Stimulated activated CD4-positive, alpha-beta T cell treated with anti-CD3 and anti-CD28 coated beads, Interleukin-15, amount 100 ng/mL, for 48 hours (primary cell): ENCODE measurements around the gene EGLN2.
"Not testable (repeated sequence)": the region's sequence is repeated elsewhere in the genome, so short reads cannot be mapped to it uniquely, and the experiment has no call there.

Experiments
- DNase-seq, 2 donors: peaks; one replicate each; pipeline ENCODE4 v3.0.0-alpha.2; 2020; ENCODE audit warnings: low read depth in 2 of 2

Gene EGLN2

GRCh38 chr19:40802300-40803169, 3.5 kb downstream of the EGLN2 start:
- no peak for DNase-seq

- no peak for DNase-seq
These were observed 4.3 kb downstream of the EGLN2 start for GRCh38 chr19:40803170-40803856.

- peak in 1 of 2 donors; percentile 44 for DNase-seq
These were observed 5.1 kb downstream of the EGLN2 start for GRCh38 chr19:40803857-40804782.

DNA sequence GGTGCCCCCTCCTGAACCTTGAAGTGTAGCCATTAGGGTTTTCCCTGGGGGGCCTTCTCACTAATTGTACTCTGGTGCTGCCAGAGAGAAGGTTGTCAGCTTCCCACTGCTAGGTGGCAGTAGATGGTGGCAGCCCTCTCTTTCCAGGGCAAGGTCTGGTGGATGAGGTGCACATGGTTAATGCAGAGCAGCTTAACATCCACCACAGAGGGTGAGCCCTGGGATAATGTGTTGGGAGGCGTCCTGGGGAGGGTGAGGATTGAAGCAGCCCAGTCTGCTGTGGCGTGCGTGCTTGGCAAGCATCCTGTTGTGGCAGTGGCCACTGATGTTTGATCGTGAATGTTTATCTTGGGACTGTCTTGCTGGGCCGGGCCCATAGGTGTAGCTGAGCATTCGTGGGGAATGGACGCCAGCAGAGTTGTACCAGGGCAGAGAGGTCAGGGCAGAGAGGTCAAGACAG, 5.8 kb downstream of the EGLN2 start:
- no peak for DNase-seq

DNA sequence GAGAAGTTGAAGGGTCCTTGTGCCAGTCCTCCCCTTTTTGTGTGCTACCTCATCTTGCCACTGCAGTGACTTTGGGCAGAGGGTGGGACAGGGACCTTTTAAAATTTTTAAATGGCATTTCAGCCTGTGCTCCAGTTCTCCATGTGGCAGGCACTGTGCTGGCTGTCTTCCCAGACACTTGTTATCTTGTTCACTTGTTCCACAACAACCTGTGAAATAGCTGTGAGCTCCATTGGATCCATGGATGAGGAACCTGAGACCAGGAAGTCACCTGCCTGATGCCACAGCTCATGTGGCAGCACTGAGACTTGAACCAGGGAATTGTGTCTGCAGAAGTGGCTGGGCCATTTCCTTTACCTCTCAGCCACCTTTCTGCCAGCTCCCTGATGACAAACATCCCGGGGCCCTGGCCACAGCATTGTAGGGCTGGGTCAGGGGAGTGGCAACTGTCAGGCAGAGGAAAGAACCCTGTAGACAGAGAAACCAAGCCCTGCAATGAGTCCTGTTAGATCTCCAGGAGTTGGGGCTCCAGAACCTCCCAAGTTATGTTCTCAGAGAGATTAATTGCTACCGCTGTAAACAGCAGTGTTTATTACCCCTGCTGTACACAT, 6.4 kb downstream of the EGLN2 start:
- DNase-seq = peak in 1 of 2 donors; percentile 29

- DNase-seq = peak; percentile 62 to 79
These were observed 7.6 kb downstream of the EGLN2 start for GRCh38 chr19:40806423-40807146.

GRCh38 chr19:40807147-40808020, 8.4 kb downstream of the EGLN2 start:
- DNase-seq = no peak

- no peak for DNase-seq
These were observed 9.0 kb downstream of the EGLN2 start for GRCh38 chr19:40808021-40808325.

GRCh38 chr19:40808497-40808896, 9.5 kb downstream of the EGLN2 start:
- no peak for DNase-seq

- DNase-seq = no peak
These were observed 10.5 kb downstream of the EGLN2 start for GRCh38 chr19:40809358-40810086.

- no peak for DNase-seq
These were observed 11.2 kb downstream of the EGLN2 start for GRCh38 chr19:40810160-40810559.

DNA sequence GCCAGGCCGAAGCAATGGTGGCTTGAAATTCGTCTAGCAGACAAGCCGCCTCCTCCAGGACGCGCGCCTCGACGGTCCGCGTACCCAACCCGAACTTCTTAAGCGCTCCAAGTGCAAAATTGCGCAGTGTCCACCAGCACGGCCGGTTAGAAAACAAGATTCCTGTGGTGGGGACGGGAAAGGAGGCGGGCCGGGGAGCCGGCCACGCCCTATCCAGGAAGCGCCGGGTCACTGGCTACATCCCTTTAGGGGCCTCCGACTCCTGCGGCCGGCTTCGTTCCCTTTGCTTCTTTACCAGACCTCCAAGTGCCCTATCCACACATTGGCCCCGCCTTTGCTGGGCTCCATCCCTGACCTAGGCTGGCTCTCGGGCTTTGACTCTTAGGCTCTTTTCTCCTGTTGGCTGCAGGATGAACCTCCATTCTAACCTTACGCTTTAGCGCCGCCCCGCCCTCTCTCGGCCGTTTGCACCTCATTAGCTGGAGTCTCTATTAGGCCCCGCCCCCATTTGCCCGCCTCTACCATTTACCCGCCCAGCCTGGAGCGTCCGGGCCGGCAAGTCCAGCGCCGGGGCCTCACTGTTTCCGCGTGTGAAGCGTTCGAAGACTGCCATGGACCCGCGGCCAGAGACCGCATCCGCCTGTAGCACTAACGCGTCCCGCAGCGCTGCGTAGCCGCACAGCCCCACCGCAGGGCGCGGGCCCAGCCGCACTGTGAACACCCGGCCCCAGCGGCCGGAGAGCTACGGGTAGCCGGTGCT, 11.8 kb downstream of the EGLN2 start:
- DNase-seq = not testable (repeated sequence)

- no peak for DNase-seq
These were observed 12.7 kb downstream of the EGLN2 start for GRCh38 chr19:40811478-40812341.

DNA sequence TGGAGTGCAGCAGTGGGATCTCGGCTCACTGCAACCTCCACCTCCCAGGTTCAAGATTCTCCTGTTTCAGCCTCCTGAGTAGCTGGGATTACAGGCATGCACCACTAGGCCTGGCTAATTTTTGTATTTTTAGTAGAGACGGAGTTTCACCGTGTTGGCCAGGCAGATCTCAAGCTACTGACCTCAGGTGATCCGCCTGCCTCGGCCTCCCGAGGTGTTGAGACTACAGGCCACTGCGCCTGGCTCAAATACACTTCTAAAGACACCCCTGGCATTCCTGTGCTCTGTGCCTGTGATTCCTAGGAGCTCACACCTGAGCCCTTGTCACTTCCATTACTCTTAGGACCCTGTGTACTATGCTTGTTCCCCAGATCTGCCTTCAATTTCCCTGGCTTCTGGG, 13.6 kb downstream of the EGLN2 start:
- DNase-seq = not testable (repeated sequence)

DNA sequence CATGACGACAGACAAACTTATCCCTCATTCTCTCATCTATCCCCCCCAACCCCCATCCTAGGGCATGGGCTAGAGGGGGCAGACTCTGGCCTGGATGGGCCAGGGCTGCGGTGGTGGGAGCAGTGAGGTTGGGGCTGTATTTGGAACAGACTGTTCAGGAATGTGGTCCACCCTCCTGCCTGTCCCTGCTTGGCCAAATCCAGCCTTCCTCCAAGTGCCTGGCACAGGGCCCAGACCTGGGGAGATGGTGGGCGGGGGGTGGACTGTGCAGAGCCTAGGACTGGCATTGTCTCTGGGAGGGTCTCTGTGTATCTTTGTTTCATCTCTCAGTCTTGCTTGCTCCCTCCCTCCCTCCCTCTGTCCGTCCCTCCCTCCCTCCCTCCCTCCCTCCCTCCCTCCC, 14.2 kb downstream of the EGLN2 start:
- DNase-seq = no peak

DNA sequence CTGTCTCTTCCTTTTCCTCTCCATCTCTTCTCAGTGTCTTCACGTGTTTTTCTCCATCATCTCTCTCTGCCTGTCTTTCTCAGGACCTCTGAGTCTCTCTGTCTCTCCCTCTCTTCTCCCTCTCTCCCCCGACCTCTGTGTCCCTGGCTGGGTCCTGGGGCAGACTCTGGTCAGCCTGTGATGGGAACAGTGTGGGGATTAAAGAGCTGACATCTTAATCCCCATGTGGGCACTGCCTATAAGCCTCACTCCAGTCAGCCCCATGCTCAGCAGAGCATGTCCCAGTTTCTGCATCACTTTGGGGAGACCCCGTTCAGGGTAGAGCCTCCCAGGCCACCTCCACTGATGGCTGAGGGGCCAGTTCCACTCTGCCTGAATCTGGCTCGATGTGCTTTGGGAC, 16.2 kb downstream of the EGLN2 start:
- DNase-seq = no peak
